Anterior cingulate cortex (tissue), 58 donors: ENCODE measurements around the gene SKOR1.

ENCODE experiments used
- DNase-seq, 58 donors: peaks; one replicate each; lab custom pipeline; 2025; lab: John Stamatoyannopoulos, UW

The SKOR1 gene

GRCh38 chr15:67879440-67880129 is 54.3 kb downstream of the SKOR1 start:
- DNase-seq = no peak

- DNase-seq = no peak
Observed at GRCh38 chr15:67880651-67881182, 55.4 kb downstream of the SKOR1 start.

GRCh38 chr15:67882487-67883233 is 57.4 kb downstream of the SKOR1 start:
- no peak for DNase-seq

- peak in 1 of 58 donors; percentile 8 for DNase-seq
Observed at GRCh38 chr15:67883234-67883773, 58.0 kb downstream of the SKOR1 start.

- no peak for DNase-seq
Observed at GRCh38 chr15:67884009-67884408, 58.7 kb downstream of the SKOR1 start.
